CD4-positive, alpha-beta T cell (primary cell): ENCODE data around the gene PLCL1. TPM values are rescaled to one million over a fixed set of nuclear protein-coding genes. Genes with fewer than 3 reads are reported as not detected.

Experiments used
- ATAC-seq: fragments of 200-7000 bp; cut with Tn5 transposase; one replicate; pipeline ENCODE4 v1.10.0; 2022; ENCODE audit warnings: mild to moderate bottlenecking; ENCODE audit not compliant: poor library complexity
- CTCF ChIA-PET: fragments of 350-600 bp; sonication (Branson Sonifier 250); formaldehyde crosslinking; loops from one replicate; lab custom pipeline; 2021; ENCODE audit warnings: antibody characterized with exemption, inconsistent platforms; lab: Charles Lee
- POLR2A ChIA-PET: fragments of 350-600 bp; sonication (Branson Sonifier 250); formaldehyde crosslinking; loops from one replicate; lab custom pipeline; 2021; ENCODE audit warnings: antibody characterized with exemption, inconsistent platforms; lab: Charles Lee
- DNase-seq, 14 experiments: peaks; one replicate each; pipeline ENCODE4 v3.0.0-alpha.2; 2013 to 2020; ENCODE audit warnings: mixed read lengths in 2 of 14
- H3K27ac ChIP-seq, 2 donors: one replicate each; pipeline versions ENCODE4 v1.5.1 to v1.7.0; 2013; ENCODE audit warnings: low read length in 2 of 2, low read depth in 1 of 2, mild to moderate bottlenecking in 1 of 2
- H3K27me3 ChIP-seq, 2 experiments: 1 replicate in 1 of 2; 2 replicates in 1 of 2; pipeline versions ENCODE4 v1.6.1 to v1.7.0; 2013; ENCODE audit warnings: low read length in 2 of 2, control low read depth in 1 of 2, mild to moderate bottlenecking in 1 of 2, moderate library complexity in 1 of 2; ENCODE audit not compliant: insufficient read depth in 2 of 2, control insufficient read depth in 1 of 2
- H3K36me3 ChIP-seq: one replicate; pipeline ENCODE4 v1.6.1; 2013; ENCODE audit warnings: low read length, control low read depth; ENCODE audit not compliant: insufficient read depth
- H3K4me1 ChIP-seq: one replicate; pipeline ENCODE4 v1.6.1; 2013; ENCODE audit warnings: low read length, control low read depth; ENCODE audit not compliant: insufficient read depth
- H3K4me3 ChIP-seq: one replicate; pipeline ENCODE4 v1.5.1; 2013; ENCODE audit warnings: mild to moderate bottlenecking, low read length, moderate library complexity
- H3K9me3 ChIP-seq, 2 experiments: 1 replicate in 1 of 2; 2 replicates in 1 of 2; pipeline versions ENCODE4 v1.6.1 to v1.7.0; 2013; ENCODE audit warnings: low read length in 2 of 2, mild to moderate bottlenecking in 2 of 2, control low read depth in 1 of 2, moderate library complexity in 1 of 2; ENCODE audit not compliant: control insufficient read depth in 1 of 2, insufficient read depth in 1 of 2
- H3K27ac Mint-ChIP-seq: one replicate; pipeline ENCODE4 v1.8.0; 2020; ENCODE audit warnings: mixed read lengths
- H3K27me3 Mint-ChIP-seq: one replicate; pipeline ENCODE4 v1.8.0; 2021; ENCODE audit warnings: mixed read lengths
- H3K36me3 Mint-ChIP-seq: one replicate; pipeline ENCODE4 v1.8.0; 2021; ENCODE audit warnings: low read depth, mixed read lengths
- H3K4me1 Mint-ChIP-seq: one replicate; pipeline ENCODE4 v1.8.0; 2021; ENCODE audit warnings: low read depth, mixed read lengths
- H3K4me3 Mint-ChIP-seq: one replicate; pipeline ENCODE4 v1.8.0; 2020; ENCODE audit warnings: mild to moderate bottlenecking, mixed read lengths
- H3K9me3 Mint-ChIP-seq: one replicate; pipeline ENCODE4 v1.8.0; 2020; ENCODE audit warnings: mixed read lengths
- CTCF ChIP-seq: fragments of 200-600 bp; IDR thresholded peaks from one replicate; pipeline ENCODE4 v1.8.0; 2022; ENCODE audit warnings: antibody characterized with exemption, mild to moderate bottlenecking
- intact Hi-C, 2 experiments: fragments of 100-400 bp; cut with DNase I in 1 of 2; cut with micrococcal nuclease in 1 of 2; formaldehyde crosslinking; loops; one replicate each; pipeline versions ENCODE4 v1.15.1 to v1.9.0; 2023 to 2025; cut with DNase I, micrococcal nuclease
- total RNA-seq, 174 experiments: library from RNA in 2 of 174; stranded (reverse) in 2 of 174; gene quantifications; one replicate each; pipeline ENCODE4 v1.2.3 and lab custom pipeline; 2021 to 2026

Gene PLCL1
- total RNA-seq, 2 experiments from 2014 or later = 27.0 to 28.3 TPM

GRCh38 chr2:197867624-197868023 is 63.2 kb downstream of the PLCL1 start:
- no peak overlapping the region for H3K4me3 Mint-ChIP-seq
- ChIA-PET CTCF (interaction anchor here (1.6 kb wide), 1 partner anchor 24 kb away, joined by 3 read pairs; no protein-coding TSS in a partner anchor), POLR2A (interaction anchor here (0.6 to 3.6 kb wide), 5 partner anchors 9 to 29 kb away, joined by 3 to 35 read pairs (median 8); no protein-coding TSS in a partner anchor)
- Histone ChIP-seq H3K9me3 (no peaks in the 10 kb centered on the region), H3K4me1 (peaks cover 37% of the 10 kb centered on the region), H3K27ac (no peak overlapping the region), H3K36me3 (no peaks in the 10 kb centered on the region), H3K27me3 (no peaks in the 10 kb centered on the region), H3K4me3 (no peak overlapping the region)
- DNase-seq = no peak
- no peaks in the 10 kb centered on the region for H3K9me3 Mint-ChIP-seq
- H3K27me3 Mint-ChIP-seq = no peaks in the 10 kb centered on the region
- H3K27ac Mint-ChIP-seq = peak overlapping the region; percentile 93
- ATAC-seq = no peak
- no peak for TF ChIP-seq CTCF
- peaks cover 84% of the 10 kb centered on the region for H3K4me1 Mint-ChIP-seq
- H3K36me3 Mint-ChIP-seq = no peaks in the 10 kb centered on the region
- intact Hi-C loops = loop anchor here (2.0 to 5.0 kb wide), 5 partner anchors 17 to 65 kb away; partner anchors contain the start of gene PLCL1 (in 1 of the 2)

GRCh38 chr2:197868206-197868605 is 63.8 kb downstream of the PLCL1 start:
- H3K9me3 Mint-ChIP-seq = no peaks in the 10 kb centered on the region
- H3K27me3 Mint-ChIP-seq = no peaks in the 10 kb centered on the region
- peaks cover 86% of the 10 kb centered on the region for H3K4me1 Mint-ChIP-seq
- H3K36me3 Mint-ChIP-seq = no peaks in the 10 kb centered on the region
- Histone ChIP-seq H3K4me3 (no peak overlapping the region), H3K27ac (peak overlapping the region in 1 of 2 donors; percentile 58), H3K4me1 (peaks cover 39% of the 10 kb centered on the region), H3K36me3 (no peaks in the 10 kb centered on the region), H3K9me3 (no peaks in the 10 kb centered on the region), H3K27me3 (no peaks in the 10 kb centered on the region)
- peak overlapping the region; percentile 93 for H3K27ac Mint-ChIP-seq
- ATAC-seq (no peak), DNase-seq (no peak)
- POLR2A ChIA-PET = interaction anchor here (0.6 to 3.6 kb wide), 7 partner anchors 9 to 65 kb away, joined by 3 to 35 read pairs (median 4); no protein-coding TSS in a partner anchor
- intact Hi-C loops = loop anchor here (2.0 to 5.0 kb wide), 4 partner anchors 21 to 66 kb away; partner anchors contain the start of gene PLCL1 (in 1 of the 2)
- H3K4me3 Mint-ChIP-seq = peak overlapping the region; percentile 62
- no peak for TF ChIP-seq CTCF
- CTCF ChIA-PET = interaction anchor here (1.6 kb wide), 1 partner anchor 24 kb away, joined by 3 read pairs; no protein-coding TSS in a partner anchor

- H3K27ac ChIP-seq = peak overlapping the region; percentile 38 to 58
- Mint-ChIP-seq H3K27me3 (no peaks in the 10 kb centered on the region), H3K4me1 (peaks cover 85% of the 10 kb centered on the region), H3K36me3 (no peaks in the 10 kb centered on the region), H3K27ac (peak overlapping the region; percentile 93), H3K9me3 (no peaks in the 10 kb centered on the region), H3K4me3 (peak overlapping the region; percentile 80)
- CTCF ChIA-PET = interaction anchor here (1.0 to 1.6 kb wide), 2 partner anchors 25 kb away, joined by 3 read pairs; no protein-coding TSS in a partner anchor
- intact Hi-C loops = loop anchor here (1.0 to 5.0 kb wide), 5 partner anchors 22 to 85 kb away; partner anchors contain the start of gene PLCL1 (in 1 of the 2)
- H3K9me3 ChIP-seq = no peaks in the 10 kb centered on the region
- no peak overlapping the region for H3K4me3 ChIP-seq
- H3K27me3 ChIP-seq = no peaks in the 10 kb centered on the region
- DNase-seq (no peak), ATAC-seq (no peak)
- TF ChIP-seq CTCF = no peak
- POLR2A ChIA-PET = interaction anchor here (0.6 to 3.6 kb wide), 19 partner anchors 9 to 416 kb away, joined by 3 to 35 read pairs (median 4); partner anchors contain the start of genes COQ10B and PLCL1
- peaks cover 41% of the 10 kb centered on the region for H3K4me1 ChIP-seq
- H3K36me3 ChIP-seq = no peaks in the 10 kb centered on the region
Measured at GRCh38 chr2:197869041-197869440, 64.6 kb downstream of the PLCL1 start.
